Right lobe of liver (tissue), 6 donors: ENCODE data around the gene RNF225. TPM values are rescaled to one million over a fixed set of nuclear protein-coding genes. Genes with fewer than 3 reads are reported as not detected.
"Not testable (repeated sequence)": the region's sequence is repeated elsewhere in the genome, so short reads cannot be mapped to it uniquely, and the experiment has no call there.

Source experiments
- ATAC-seq, 4 donors: fragments of 200-7000 bp; cut with Tn5 transposase; one replicate each; pipeline ENCODE4 v1.9.1; 2020; ENCODE audit warnings: mild to moderate bottlenecking in 4 of 4, moderate library complexity in 4 of 4
- DNase-seq, 3 donors: peaks; one replicate each; pipeline ENCODE4 v3.0.0-alpha.2; 2020
- H3K27ac ChIP-seq, 3 donors: fragments of 200-600 bp; one replicate each; pipeline ENCODE4 v1.8.0; 2022
- H3K27me3 ChIP-seq, 2 donors: fragments of 200-600 bp; one replicate each; pipeline ENCODE4 v1.8.0; 2022
- H3K36me3 ChIP-seq, 4 donors: fragments of 200-600 bp; sonication (generic) in 1 of 4; one replicate each; pipeline versions ENCODE4 v1.5.1 to v1.8.0; 2017 to 2022; ENCODE audit warnings: control low read depth in 1 of 4
- H3K4me1 ChIP-seq, 4 donors: fragments of 200-600 bp; sonication (generic) in 1 of 4; one replicate each; pipeline versions ENCODE4 v1.5.1 to v1.8.0; 2017 to 2022; ENCODE audit warnings: control low read depth in 1 of 4
- H3K4me3 ChIP-seq, 3 donors: fragments of 200-600 bp; one replicate each; pipeline ENCODE4 v1.8.0; 2022
- H3K9me3 ChIP-seq, 4 donors: fragments of 200-600 bp; sonication (generic) in 1 of 4; one replicate each; pipeline versions ENCODE4 v1.5.1 to v1.8.0; 2017 to 2022; ENCODE audit warnings: control low read depth in 1 of 4
- POLR2A ChIP-seq: fragments of 450-650 bp; IDR thresholded peaks from one replicate; pipeline ENCODE4 v1.6.1; 2017; ENCODE audit warnings: antibody characterized with exemption, mild to moderate bottlenecking
- WGBS: methylation state at CpG from one replicate; pipeline ENCODE4 v1.1.6; 2018; ENCODE audit warnings: low coverage, low lambda C conversion rate; ENCODE audit not compliant: insufficient coverage; ENCODE audit errors: missing lambda C conversion rate; 5-methylcytosine and 5-hydroxymethylcytosine counted together
- intact Hi-C, 2 donors: fragments of 100-400 bp; cut with DNase I; formaldehyde crosslinking; loops; one replicate each; pipeline versions ENCODE4 v1.11.2 to v1.14.1; 2022
- long read RNA-seq: library from polyadenylated mRNA; unstranded; transcript quantifications from one replicate; pipeline ENCODE4 v2.0.0, GENCODE V29; 2019
- total RNA-seq, 6 experiments: library from RNA; depleted of rRNA in 2 of 6; stranded (reverse); fragments of >200 nt in 2 of 6; fragmentation: NEBNext Ultra II Directional in 3 of 6; extraction: Animal tissue kit (Norgen Biotek cat#: 25700) in 3 of 6; gene quantifications; one replicate each; pipeline versions ENCODE4 v1.1.0 to v1.2.4, GENCODE V29; 2016 to 2023
- TF ChIP-seq, protein P1 (sequence below), 4 donors: fragments of 200-600 bp in 3 of 4; fragments of 450-650 bp in 1 of 4; IDR thresholded peaks; one replicate each; pipeline versions ENCODE4 v1.5.1 to v1.8.0; 2016 to 2022; ENCODE audit warnings: antibody characterized with exemption in 4 of 4, mild to moderate bottlenecking in 2 of 4
- donor health status: DM: no; HTN: yes; CAD: no.
- donor health status: DM: no; HTN: no; CAD: no.
- donor health status: DM: no; HTN: no; CAD: no.
- donor health status: DM: no; HTN: yes; CAD: no.
- donor health status: DM: no; HTN: yes; CAD: no.

RNF225 gene
- not detected for total RNA-seq
- long read RNA-seq = 0 reads

DNA sequence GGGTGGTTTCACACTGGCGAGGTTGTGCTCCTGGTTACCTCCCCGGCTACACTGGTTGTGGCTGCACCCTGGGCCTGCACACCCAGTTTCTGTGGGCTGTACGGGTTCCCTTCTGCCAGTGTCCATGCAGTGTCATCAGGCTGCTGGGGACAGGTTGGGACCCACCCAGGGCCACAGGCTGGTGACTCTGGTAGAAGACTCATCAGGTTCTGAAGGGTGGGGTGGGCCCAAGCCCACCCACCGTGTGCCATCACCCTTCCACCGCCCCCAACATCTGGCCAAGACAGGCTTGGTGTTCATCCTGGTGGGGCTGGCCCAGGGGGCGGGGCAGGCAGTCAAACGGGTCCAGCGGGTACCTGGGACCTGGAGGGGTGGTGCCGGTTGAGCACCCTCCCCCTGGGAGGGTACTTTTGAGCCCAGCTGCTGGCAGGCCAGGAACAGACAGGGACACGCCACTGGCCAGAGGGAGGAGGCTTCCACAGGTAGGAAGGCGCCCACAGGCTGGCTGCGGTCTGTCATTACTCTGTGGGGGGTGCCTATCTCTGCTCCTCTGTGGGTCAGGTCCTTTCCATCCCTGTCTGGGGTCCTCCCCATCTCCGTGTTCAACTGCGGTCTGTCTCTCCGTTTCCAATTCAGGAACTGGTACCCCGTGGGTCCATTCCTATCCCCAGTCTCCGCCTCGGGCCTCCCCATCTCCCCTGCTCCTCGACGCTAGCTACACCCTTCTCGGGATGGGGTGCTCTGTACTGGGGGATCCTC, at the start of gene RNF225:
RNF225 (plus strand) TSS at position 437 of the 759 bp plus-strand sequence. CDS start 434 bp downstream, outside the sequence.
- no peaks in the 10 kb centered on the region for H3K4me1 ChIP-seq
- H3K4me3 ChIP-seq = no peak within 1 kb of the TSS
- DNase-seq (no peak), ATAC-seq (peak; percentile 28 to 52 (median 41))
- H3K27me3 ChIP-seq = no peaks in the 10 kb centered on the region
- no peaks in the 10 kb centered on the region for H3K9me3 ChIP-seq
- TF ChIP-seq, protein P1, sequence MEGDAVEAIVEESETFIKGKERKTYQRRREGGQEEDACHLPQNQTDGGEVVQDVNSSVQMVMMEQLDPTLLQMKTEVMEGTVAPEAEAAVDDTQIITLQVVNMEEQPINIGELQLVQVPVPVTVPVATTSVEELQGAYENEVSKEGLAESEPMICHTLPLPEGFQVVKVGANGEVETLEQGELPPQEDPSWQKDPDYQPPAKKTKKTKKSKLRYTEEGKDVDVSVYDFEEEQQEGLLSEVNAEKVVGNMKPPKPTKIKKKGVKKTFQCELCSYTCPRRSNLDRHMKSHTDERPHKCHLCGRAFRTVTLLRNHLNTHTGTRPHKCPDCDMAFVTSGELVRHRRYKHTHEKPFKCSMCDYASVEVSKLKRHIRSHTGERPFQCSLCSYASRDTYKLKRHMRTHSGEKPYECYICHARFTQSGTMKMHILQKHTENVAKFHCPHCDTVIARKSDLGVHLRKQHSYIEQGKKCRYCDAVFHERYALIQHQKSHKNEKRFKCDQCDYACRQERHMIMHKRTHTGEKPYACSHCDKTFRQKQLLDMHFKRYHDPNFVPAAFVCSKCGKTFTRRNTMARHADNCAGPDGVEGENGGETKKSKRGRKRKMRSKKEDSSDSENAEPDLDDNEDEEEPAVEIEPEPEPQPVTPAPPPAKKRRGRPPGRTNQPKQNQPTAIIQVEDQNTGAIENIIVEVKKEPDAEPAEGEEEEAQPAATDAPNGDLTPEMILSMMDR (IDR thresholded peaks at IDR 0.05) = no peak
- TF ChIP-seq POLR2A = peak; percentile 6
- no peak within 1 kb of the TSS for H3K27ac ChIP-seq
- peaks cover 0 to 34% (median 21%) of the 10 kb centered on the region in 4 donors for H3K36me3 ChIP-seq
- intact Hi-C loops = no loop called here
- 30% methylated on average over 11 of the region's 21 CpGs for WGBS

DNA sequence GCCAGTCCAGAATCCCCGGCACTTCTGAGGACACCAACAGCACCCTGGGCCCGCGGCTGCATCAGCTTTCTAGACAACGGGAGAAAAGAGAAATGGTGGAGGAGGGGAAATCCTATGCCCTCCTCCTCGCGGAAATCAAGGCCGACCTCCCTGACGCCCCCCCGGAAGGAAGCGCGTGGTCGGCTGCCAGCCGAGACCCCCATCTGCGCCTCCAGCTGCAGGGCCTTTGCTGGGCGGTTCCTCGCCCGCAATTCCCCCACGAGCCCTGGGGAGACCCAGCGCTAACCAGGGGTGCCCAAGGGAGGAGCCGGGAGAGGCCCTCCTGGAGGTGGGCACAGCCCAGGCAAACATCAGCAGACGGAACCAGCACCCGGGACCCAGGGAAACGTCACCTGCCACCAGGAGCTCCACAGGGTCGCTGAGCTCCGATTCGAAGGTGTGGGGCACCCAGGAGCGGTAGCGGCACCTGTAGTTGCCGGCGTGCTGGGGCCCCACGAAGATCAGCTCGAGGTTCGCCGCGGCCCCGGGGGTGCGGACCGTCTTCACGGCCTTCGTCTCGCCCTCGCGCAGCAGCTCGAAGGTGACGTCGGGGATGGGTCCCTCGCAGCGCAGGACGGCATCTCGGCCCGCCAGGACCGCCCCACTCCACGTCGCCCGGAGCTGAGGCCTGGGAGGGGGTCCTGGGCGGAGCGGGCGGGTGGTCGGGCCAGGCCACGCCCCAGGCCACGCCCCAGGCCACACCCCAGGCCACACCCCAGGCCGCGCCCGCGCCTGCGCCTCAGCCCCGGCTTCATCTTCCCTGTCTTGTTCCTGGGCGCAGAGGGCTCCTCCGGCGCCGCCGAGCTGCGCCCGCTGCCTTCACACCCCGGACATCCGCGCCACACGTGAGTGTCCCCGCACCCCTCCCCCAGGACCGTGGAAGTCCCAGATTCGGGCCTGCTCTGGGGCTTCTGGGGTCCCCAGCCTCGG, 48.2 kb upstream of the RNF225 start:
- WGBS = 70% methylated on average over 10 of the region's 82 CpGs
- TF ChIP-seq, protein P1 (IDR thresholded peaks at IDR 0.05) = no peak
- peak; percentile 23 for TF ChIP-seq POLR2A
- Histone ChIP-seq H3K27ac (peak overlapping the region in 2 of 3 donors; percentile 40 to 57), H3K4me1 (peaks cover 0 to 43% (median 12%) of the 10 kb centered on the region in 4 donors), H3K27me3 (no peaks in the 10 kb centered on the region), H3K4me3 (peak overlapping the region; percentile 30 to 44 (median 31)), H3K36me3 (peaks cover 0 to 9% (median 0%) of the 10 kb centered on the region in 4 donors), H3K9me3 (no peaks in the 10 kb centered on the region)
- ATAC-seq = peak; percentile 16 to 60 (median 25)
- intact Hi-C loops = no loop called here
- no peak for DNase-seq

DNA sequence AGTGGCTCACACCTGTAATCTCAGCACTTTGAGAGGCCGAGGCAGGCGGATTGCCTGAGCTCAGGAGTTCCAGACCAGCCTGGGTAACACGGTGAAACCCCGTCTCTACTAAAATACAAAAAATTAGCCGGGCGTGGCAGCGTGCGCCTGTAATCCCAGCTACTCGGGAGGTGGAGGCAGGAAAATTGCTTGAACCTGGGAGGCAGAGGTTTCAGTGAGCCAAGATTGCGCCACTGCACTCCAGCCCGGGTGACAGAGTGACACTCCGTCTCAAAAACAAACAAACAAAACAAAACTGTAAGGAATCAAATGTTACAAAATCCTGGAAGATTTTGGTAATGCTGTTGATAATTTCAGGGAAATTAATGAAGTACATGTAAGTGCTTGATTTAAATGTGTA, 47.4 kb upstream of the RNF225 start:
- WGBS = 40% methylated on average over 12 of the region's 12 CpGs
- peak overlapping the region in 2 of 3 donors; percentile 40 to 72 for H3K27ac ChIP-seq
- DNase-seq, H3K27me3 ChIP-seq, intact Hi-C loops, H3K36me3 ChIP-seq, ATAC-seq, H3K9me3 ChIP-seq: not testable (repeated sequence)
- peak overlapping the region; percentile 25 to 44 (median 31) for H3K4me3 ChIP-seq
- H3K4me1 ChIP-seq = peaks cover 0 to 43% (median 12%) of the 10 kb centered on the region in 4 donors

DNA sequence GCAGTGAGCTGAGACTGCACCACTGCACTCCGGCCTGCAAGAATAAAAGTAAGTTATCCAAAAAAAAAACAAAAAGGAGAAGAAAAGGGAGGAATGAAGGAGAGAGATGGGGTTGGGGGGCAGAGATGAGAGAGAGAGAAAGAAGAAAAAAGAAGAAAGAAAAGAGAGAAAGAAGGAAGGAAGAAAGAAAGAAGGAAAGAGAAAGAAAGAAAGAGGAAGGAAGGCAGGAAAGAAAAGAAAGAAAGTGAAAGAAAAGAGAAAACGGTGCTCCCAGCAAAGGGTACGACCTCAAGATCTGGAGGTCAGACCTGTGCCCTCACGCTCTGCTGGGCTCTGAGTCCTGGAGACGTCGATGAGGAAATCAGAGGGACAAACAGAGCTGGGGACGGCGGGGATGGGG, 45.9 kb upstream of the RNF225 start:
- Histone ChIP-seq H3K27ac (peak overlapping the region in 1 of 3 donors; percentile 72), H3K9me3 (no peaks in the 10 kb centered on the region), H3K4me3 (peak overlapping the region; percentile 69 to 83 (median 69)), H3K4me1 (peaks cover under 1 to 53% (median 18%) of the 10 kb centered on the region in 4 donors), H3K27me3 (no peaks in the 10 kb centered on the region), H3K36me3 (peaks cover 0 to 9% (median 0%) of the 10 kb centered on the region in 4 donors)
- DNase-seq (no peak), ATAC-seq (peak in 3 of 4 donors; percentile 19 to 44 (median 41))
- intact Hi-C loops = no loop called here
- TF ChIP-seq POLR2A = no peak
- TF ChIP-seq, protein P1 (IDR thresholded peaks at IDR 0.05) = no peak
- WGBS = 27% methylated on average over 8 of the region's 8 CpGs
